ENCODE data around the gene TRIM38.

The TRIM38 gene

GRCh38 chr6:25961619-25962148, 918 bp upstream of the TRIM38 start:
- TF ChIP-seq CTCF (IDR thresholded peaks at IDR 0.05; ENCODE audit: extremely low read depth, missing control alignments): no peak
- peak; percentile 30 for DNase-seq (ENCODE audit: low spot score)

- DNase-seq (ENCODE audit: low spot score): no peak
- TF ChIP-seq CTCF (IDR thresholded peaks at IDR 0.05; ENCODE audit: extremely low read depth, missing control alignments): no peak
These were observed 973 bp downstream of the TRIM38 start for GRCh38 chr6:25963426-25964123.

GRCh38 chr6:25965058-25965457, 2.5 kb downstream of the TRIM38 start:
- no peak for TF ChIP-seq CTCF (IDR thresholded peaks at IDR 0.05; ENCODE audit: extremely low read depth, missing control alignments)

GRCh38 chr6:25966711-25967110, 4.1 kb downstream of the TRIM38 start:
- TF ChIP-seq CTCF (IDR thresholded peaks at IDR 0.05; ENCODE audit: extremely low read depth, missing control alignments): no peak
- DNase-seq (ENCODE audit: low spot score): no peak

More at GRCh38 chr6:25965058-25965457, 2.5 kb downstream of the TRIM38 start:
- no peak for DNase-seq (ENCODE audit: low spot score)

- no peak for TF ChIP-seq CTCF (IDR thresholded peaks at IDR 0.05; ENCODE audit: extremely low read depth, missing control alignments)
- DNase-seq (ENCODE audit: low spot score): no peak
These were observed 6.2 kb downstream of the TRIM38 start for GRCh38 chr6:25968769-25969168.

GRCh38 chr6:25971187-25971821, 8.7 kb downstream of the TRIM38 start:
- DNase-seq (ENCODE audit: low spot score): no peak
- no peak for TF ChIP-seq CTCF (IDR thresholded peaks at IDR 0.05; ENCODE audit: extremely low read depth, missing control alignments)

GRCh38 chr6:25972128-25972527, 9.5 kb downstream of the TRIM38 start:
- no peak for TF ChIP-seq CTCF (IDR thresholded peaks at IDR 0.05; ENCODE audit: extremely low read depth, missing control alignments)
- DNase-seq (ENCODE audit: low spot score): no peak

Data from GM20000 (cell line).